BJ (cell line): ENCODE measurements around the gene GFPT2. TPM values are rescaled to one million over a fixed set of nuclear protein-coding genes. Genes with fewer than 3 reads are reported as not detected.

Source experiments
- CTCF ChIA-PET: fragments of 350-600 bp; formaldehyde crosslinking; extraction: SDS; loops from one replicate; lab custom pipeline; 2021; ENCODE audit warnings: antibody characterized with exemption, inconsistent platforms; lab: Yijun Ruan, JAX
- POLR2A ChIA-PET: fragments of 300-600 bp; sonication (Branson Sonifier 250); formaldehyde crosslinking; extraction: SDS; loops from one replicate; lab custom pipeline; 2021; ENCODE audit warnings: antibody characterized with exemption; lab: Charles Lee
- DNase-seq: peaks from one replicate; pipeline ENCODE4 v3.0.0-alpha.2; 2011; ENCODE audit warnings: low read depth
- H3K27me3 ChIP-seq: 2 replicates; pipeline ENCODE4 v1.6.0; 2011; ENCODE audit warnings: low read length; ENCODE audit not compliant: control insufficient read depth, insufficient read depth
- H3K36me3 ChIP-seq: 2 replicates; pipeline ENCODE4 v1.5.1; 2011; ENCODE audit warnings: low read length; ENCODE audit not compliant: control insufficient read depth, insufficient read depth
- H3K4me3 ChIP-seq: 2 replicates; pipeline ENCODE4 v1.5.1; 2011; ENCODE audit warnings: low read depth, mild to moderate bottlenecking, control low read depth, low read length
- polyA plus RNA-seq: library from polyadenylated mRNA; depleted of rRNA; stranded (reverse); fragments of >200 nt; gene quantifications from 2 replicates; pipeline ENCODE4 v1.2.3, GENCODE V29; 2011
- TF ChIP-seq, protein P1 (sequence below): IDR thresholded peaks from 2 replicates; pipeline ENCODE4 v1.5.1; 2011; ENCODE audit warnings: low read depth, mild to moderate bottlenecking, control low read depth, inconsistent platforms, low read length, moderate library complexity; ENCODE audit not compliant: insufficient read depth

GFPT2 gene
- polyA plus RNA-seq, 1 experiment: 6.1 TPM

DNA sequence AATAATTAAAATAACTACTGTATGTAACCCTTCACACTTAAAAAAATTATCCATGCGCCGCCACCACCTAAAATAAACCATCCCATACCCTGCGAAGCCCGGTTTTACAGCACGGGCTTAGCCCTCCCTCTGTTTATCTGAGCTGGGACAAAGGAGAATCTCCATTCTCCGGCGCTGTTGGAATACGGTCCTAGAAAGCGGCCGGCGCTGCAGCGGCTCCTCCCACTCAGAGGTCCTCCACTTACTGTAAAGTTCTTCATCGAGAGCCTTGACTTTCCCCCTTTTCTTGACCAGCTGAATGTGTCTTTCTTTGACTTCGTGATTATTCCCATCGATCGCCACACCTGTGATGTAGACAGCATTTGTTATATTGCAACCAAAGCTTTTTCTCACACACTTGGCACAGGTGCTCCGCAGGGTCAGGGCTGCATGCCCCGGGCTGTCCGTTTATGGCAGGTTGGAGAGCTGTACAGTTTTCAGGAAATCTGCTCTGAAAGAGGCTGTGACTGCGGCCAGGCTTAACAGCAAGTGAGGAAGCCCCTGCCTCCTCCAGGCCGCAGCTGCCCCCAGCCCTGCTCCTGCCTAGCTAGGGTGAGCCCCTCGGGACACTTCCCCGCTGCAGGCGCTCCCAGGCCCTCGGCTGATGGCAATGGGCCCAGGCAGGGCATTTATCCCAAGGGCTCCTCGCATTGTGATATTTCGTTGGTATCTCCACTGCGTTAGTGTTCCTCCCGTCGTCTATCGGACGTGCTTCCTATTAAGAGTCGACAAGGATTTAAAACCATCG lies 16.7 kb downstream of the GFPT2 start:
- no peak for DNase-seq
- TF ChIP-seq, protein P1, sequence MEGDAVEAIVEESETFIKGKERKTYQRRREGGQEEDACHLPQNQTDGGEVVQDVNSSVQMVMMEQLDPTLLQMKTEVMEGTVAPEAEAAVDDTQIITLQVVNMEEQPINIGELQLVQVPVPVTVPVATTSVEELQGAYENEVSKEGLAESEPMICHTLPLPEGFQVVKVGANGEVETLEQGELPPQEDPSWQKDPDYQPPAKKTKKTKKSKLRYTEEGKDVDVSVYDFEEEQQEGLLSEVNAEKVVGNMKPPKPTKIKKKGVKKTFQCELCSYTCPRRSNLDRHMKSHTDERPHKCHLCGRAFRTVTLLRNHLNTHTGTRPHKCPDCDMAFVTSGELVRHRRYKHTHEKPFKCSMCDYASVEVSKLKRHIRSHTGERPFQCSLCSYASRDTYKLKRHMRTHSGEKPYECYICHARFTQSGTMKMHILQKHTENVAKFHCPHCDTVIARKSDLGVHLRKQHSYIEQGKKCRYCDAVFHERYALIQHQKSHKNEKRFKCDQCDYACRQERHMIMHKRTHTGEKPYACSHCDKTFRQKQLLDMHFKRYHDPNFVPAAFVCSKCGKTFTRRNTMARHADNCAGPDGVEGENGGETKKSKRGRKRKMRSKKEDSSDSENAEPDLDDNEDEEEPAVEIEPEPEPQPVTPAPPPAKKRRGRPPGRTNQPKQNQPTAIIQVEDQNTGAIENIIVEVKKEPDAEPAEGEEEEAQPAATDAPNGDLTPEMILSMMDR: no peak
- Histone ChIP-seq H3K36me3 (no peaks in the 10 kb centered on the region), H3K27me3 (no peaks in the 10 kb centered on the region), H3K4me3 (no peak overlapping the region)
- POLR2A ChIA-PET: no interaction called here
- CTCF ChIA-PET: interaction anchor here (1.0 kb wide), 1 partner anchor 8 kb away, joined by 3 read pairs; no protein-coding TSS in a partner anchor

DNA sequence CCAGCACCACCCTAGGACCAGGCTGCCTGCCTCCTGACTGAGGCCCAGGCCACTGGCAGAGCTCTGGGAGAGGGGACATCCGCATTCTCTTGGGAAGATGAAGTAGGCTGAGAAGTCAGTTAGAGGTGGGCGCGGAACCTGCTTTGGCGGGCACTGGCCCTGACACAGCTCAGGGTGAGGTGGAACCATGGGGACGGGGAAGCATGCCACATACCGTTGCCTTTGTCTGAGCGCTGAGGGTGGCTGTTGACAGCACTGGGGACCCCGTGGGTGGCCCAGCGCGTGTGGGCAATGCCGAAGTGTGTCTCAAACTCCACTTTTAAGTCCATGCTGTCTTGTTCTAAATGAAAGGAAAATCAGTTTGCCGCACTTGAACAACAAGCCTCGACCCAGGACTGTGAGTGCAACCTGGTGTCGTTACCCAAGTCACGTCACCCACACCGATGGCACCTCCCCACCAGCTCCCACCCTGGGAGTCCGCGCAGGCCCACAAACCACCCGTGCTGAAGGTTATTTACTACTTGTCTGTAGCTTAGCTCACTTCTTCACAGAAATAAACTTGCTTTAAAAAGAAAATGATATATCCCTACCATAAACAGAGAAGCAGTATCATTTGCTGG lies 17.4 kb downstream of the GFPT2 start:
- no peak for DNase-seq
- Histone ChIP-seq H3K27me3 (no peaks in the 10 kb centered on the region), H3K4me3 (no peak overlapping the region), H3K36me3 (no peaks in the 10 kb centered on the region)
- TF ChIP-seq, protein P1: no peak
- POLR2A ChIA-PET: no interaction called here
- CTCF ChIA-PET: interaction anchor here (1.2 kb wide), 1 partner anchor 20 kb away, joined by 4 read pairs; no protein-coding TSS in a partner anchor

DNA sequence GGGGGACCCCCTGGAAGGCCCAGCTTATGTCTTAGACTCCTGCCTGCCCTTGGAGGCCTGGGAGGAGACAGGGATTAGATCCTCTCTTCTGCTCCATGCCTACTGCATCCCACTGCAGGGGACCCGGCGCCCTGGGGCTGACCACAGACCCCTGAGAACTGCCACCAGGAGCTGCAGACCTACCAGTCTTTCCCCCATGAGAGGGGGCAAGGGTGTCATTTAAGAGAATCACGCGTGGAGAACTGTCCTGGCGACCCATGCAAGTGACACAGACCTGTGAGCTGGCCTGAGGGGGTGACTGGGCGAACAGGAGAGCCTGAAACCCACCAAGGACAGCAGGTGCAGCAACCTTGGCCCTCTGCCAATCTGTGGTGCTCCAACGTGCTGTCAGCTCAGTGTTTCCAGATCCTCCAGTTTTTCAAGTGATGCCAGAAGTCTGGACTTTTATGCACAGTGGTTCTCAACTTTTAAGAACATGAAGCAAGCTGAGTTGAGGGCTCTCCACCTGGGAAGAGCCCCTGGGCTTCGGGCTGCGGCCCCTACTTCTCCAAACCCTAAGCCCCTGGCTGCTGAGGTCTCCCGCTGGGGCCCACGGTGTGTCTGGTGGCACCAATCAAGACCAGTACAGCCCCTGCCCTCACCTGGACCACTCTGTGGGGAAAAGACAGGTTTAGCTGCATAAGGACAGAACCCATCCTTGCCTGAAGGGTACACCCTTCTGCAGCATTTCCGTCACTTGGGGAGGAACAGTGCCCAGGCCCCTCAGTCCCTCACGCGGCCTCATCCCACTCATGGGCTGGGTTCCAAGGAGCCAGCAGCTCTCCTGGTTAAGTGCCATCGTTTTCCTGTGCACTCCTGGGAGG lies 18.2 kb downstream of the GFPT2 start:
- Histone ChIP-seq H3K36me3 (no peaks in the 10 kb centered on the region), H3K4me3 (no peak overlapping the region), H3K27me3 (no peaks in the 10 kb centered on the region)
- TF ChIP-seq, protein P1: no peak
- no peak for DNase-seq
- POLR2A ChIA-PET: no interaction called here
- CTCF ChIA-PET: interaction anchor here (1.0 to 1.6 kb wide), 4 partner anchors 9 to 19 kb away, joined by 3 to 4 read pairs (median 3); no protein-coding TSS in a partner anchor

DNA sequence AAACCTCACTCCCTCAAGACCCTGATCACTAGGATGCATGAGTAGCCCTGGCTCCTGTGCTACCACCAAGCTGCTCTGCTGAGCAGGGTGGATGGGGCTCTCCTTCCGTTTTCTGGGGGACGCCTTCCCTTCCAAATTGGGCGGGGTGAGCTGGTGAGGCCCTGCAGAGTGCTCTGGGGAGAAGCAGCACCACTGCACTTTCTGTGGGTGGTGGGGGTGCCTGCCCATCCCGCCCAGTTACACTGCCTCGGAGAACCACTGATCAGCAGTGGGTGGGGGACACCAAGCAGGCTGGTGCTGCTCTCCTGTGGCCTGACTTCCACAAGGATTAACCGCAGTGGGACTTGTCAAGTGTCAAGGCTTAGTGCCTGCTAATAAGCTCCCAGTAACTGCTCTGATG lies 19.0 kb downstream of the GFPT2 start:
- ChIA-PET POLR2A (no interaction called here), CTCF (interaction anchor here (0.7 to 1.6 kb wide), 6 partner anchors 9 to 799 kb away, joined by 3 to 4 read pairs (median 3); no protein-coding TSS in a partner anchor)
- no peaks in the 10 kb centered on the region for H3K27me3 ChIP-seq
- TF ChIP-seq, protein P1: no peak
- no peak overlapping the region for H3K4me3 ChIP-seq
- DNase-seq: no peak
- H3K36me3 ChIP-seq: no peaks in the 10 kb centered on the region
